ENCODE measurements around the gene ADAMTS17.
"Not testable (repeated sequence)": the region's sequence is repeated elsewhere in the genome, so short reads cannot be mapped to it uniquely, and the experiment has no call there.

DNA sequence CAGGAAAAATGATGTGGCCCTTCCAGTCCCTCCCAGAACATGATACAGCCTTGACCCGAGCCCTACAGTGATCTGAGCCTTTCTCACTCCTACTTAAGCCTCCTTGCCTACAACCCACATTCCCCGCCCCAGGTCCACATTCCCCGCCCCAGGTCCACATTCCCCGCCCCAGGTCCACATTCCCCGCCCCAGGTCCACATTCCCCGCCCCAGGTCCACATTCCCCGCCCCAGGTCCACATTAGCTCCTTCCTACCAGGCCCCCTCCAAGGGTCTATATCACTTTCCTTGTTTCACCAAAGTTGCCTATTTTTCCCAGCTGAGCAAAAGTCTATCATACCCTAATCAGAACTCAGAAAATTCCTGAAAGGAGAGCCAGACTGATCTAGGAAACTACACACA lies 2.3 kb downstream of the ADAMTS17 start:
- TF ChIP-seq, protein P1, sequence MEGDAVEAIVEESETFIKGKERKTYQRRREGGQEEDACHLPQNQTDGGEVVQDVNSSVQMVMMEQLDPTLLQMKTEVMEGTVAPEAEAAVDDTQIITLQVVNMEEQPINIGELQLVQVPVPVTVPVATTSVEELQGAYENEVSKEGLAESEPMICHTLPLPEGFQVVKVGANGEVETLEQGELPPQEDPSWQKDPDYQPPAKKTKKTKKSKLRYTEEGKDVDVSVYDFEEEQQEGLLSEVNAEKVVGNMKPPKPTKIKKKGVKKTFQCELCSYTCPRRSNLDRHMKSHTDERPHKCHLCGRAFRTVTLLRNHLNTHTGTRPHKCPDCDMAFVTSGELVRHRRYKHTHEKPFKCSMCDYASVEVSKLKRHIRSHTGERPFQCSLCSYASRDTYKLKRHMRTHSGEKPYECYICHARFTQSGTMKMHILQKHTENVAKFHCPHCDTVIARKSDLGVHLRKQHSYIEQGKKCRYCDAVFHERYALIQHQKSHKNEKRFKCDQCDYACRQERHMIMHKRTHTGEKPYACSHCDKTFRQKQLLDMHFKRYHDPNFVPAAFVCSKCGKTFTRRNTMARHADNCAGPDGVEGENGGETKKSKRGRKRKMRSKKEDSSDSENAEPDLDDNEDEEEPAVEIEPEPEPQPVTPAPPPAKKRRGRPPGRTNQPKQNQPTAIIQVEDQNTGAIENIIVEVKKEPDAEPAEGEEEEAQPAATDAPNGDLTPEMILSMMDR (IDR thresholded peaks at IDR 0.05 in 4 of 5, conservative IDR thresholded peaks at IDR 0.05 in 1 of 5): not testable (repeated sequence)
- TF ChIP-seq POLR2A (IDR thresholded peaks at IDR 0.05): not testable (repeated sequence)
